HG03045 (cell line): ENCODE measurements around the gene MYOCOS.

Experiments
- ATAC-seq: cut with Tn5 transposase; IDR thresholded peaks from one replicate; pipeline ENCODE4 v1.9.1; 2021; ENCODE audit warnings: mild to moderate bottlenecking, moderate library complexity; ENCODE audit not compliant: unreplicated experiment

Gene MYOCOS

GRCh38 chr1:171623651-171624331 lies 1.7 kb downstream of the MYOCOS start:
- no peak for ATAC-seq

GRCh38 chr1:171625225-171625624 lies 3.2 kb downstream of the MYOCOS start:
- ATAC-seq = no peak

- no peak for ATAC-seq
These were observed 5.0 kb downstream of the MYOCOS start for GRCh38 chr1:171627020-171627419.

DNA sequence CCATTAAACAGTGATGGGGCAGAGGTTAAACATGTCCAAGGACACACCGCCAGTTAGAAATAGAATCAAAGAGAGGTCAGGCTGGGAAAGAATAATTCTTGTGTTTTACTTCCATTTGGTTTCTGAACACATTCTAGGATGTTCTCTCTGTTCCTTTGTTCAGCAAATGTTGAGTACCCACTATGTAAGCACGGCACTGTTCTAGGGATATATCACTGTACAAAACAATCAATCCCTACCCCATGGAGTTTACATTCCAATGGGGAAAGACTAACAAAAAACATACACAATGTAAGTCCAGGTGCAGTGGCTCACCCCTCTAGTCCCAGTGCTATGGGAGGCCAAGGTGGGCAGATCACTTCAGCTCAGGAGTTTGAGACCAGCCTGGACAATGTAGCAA lies 6.2 kb downstream of the MYOCOS start:
- no peak for ATAC-seq

GRCh38 chr1:171635661-171636060 lies 13.6 kb downstream of the MYOCOS start:
- ATAC-seq = no peak

DNA sequence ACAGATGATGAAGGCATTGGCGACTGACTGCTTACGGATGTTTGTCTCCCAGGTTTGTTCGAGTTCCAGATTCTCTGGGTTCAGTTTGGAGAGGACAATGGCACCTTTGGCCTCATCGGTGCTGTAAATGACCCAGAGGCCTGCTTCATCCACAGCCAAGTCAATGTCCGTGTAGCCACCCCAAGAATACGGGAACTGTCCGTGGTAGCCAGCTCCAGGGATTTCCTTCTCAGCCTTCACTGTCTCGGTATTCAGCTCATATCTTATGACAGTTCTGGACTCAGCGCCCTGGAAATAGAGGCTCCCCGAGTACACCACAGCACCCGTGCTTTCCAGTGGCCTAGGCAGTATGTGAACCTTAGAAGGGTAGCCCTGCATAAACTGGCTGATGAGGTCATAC lies 14.1 kb downstream of the MYOCOS start:
- ATAC-seq = no peak

DNA sequence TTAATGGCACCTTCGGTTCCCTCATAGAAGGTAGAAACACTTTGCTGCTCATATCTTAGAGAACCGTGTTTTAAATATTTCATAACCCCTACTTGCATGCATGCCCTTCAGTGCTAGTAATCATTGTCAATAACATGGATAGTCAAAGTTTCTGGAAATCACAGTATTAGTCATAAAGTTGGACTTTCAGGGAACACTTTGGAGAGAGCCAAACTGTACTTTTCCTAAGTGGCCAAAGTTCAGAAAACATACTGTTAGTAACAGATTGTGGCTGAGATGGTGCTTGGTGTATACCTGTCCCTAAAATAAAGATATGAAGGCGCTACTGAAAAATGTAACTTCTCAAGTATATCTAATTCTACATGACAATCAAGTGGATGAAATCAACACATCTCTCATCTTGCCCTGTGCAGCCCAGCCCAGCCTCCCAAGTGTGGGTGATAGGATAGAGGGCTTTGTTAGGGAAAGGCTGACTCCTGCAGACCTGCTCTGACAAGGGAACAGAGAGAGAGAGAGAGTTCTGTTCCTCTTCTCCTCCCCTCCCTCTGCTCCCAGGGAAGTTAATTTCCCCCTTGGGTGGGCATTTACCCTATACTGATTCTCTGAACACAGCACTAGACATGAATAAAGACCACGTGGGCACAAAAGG lies 16.0 kb downstream of the MYOCOS start:
- ATAC-seq = no peak

DNA sequence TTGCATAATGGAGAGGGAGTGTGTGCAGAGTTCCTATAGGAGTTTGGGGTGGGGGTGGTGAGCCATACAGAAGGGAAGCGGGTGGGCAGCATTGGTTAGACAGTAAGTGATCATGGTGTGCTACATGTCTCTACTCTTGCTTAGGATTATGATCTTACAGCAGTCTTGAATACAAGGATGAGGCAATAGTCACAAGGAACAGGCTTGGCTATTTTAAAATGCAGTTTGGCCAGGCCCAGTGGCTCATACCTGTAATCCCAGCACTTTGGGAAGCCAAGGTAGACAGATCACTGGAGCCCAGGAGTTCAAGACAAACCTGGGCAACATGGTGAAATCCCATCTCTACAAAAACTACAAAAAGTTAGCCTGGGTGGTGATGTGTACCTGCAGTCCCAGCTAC lies 18.2 kb downstream of the MYOCOS start:
- no peak for ATAC-seq

DNA sequence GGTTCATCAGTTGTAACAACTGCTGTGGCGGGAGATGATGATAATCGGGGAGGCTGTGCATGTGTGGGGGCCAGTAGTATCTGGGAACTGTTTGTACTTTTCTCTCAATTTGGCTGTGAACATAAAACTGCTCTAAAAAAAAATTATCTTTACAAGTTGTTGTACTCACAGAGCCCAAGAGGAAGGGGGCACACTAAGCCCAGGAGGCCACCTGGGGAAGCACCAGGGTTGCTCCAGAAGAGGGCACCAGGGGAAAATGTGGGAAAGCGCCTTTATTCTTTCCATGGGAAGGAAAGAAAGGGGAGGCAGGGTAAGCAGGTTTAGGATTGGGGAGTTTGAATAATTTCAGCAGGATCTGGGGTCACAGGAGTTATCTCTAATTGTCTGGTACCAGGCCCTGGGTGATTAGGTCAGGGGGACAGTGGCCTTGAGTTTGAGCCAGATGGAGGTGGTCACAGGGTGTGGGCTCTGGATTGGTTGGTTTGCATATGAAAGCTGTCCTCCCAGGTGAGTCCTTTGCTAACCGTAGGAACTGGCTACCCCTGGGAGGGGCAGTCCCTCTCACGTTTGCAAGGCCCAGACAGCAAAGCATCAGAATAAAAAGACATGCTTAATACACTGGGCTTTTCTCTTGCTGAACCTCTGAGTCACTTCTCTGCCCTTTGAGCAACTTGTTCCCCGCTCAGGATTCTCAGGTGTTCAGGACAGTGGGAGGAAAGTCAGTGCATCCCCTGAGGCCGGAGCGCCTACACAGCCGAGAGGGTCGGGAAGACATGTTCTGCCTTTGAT lies 19.2 kb downstream of the MYOCOS start:
- ATAC-seq = no peak

- ATAC-seq = no peak
These were observed 20.2 kb downstream of the MYOCOS start for GRCh38 chr1:171642197-171642596.

DNA sequence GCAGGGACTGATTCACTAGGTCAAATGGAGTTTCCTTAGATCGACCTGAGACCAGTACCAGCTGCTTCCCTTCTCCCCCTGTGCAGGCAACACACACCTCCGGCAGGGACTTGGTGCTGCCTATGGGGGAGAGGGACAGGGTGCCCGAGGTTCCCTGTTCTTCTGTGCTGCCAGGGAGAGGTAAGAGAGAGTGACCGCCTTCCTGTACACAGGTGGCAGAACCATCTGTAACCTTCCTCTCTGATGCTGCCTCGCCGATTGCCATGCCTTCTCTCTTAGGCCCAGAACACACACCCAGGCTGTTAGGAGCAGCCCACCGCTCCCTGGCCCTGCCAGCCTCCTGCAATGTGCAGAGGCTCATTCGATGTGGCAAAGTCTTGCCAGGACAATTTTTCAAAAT lies 21.1 kb downstream of the MYOCOS start:
- ATAC-seq = no peak

DNA sequence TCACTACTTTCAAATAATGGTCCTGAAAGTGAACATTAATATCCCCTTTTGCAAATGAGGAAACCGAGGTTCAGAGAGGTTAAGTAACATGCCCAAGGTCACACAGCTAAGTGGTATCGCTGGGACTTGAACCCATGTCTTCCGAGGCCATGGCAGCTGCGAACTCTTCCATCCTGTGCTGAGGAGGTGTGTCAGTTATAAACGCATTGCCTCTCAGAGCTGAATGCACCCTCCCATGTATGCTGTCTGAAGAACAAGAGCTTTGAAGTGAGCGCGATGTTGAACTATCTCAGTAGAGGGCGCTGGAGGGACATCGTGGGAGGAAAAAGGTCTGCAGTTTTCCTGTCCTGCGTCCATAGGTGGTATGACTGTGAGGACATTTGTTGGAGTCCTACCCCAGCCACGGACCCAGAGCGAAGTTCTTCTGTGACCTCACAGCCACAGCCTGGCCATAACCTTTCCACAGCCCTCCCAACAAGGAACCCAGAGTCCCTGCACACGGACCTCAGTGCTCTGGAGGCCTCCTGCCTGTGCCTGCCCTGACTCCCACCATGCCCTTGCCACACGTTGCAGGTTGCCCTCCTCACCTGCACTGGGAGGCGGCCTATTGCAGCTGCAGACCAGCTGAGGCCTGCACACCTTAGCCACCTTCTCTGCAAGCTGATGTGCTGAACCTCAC lies 22.9 kb downstream of the MYOCOS start:
- ATAC-seq = no peak

GRCh38 chr1:171645553-171646248 lies 23.7 kb downstream of the MYOCOS start:
- no peak for ATAC-seq

- ATAC-seq = no peak
These were observed 24.2 kb downstream of the MYOCOS start for GRCh38 chr1:171646249-171646560.

DNA sequence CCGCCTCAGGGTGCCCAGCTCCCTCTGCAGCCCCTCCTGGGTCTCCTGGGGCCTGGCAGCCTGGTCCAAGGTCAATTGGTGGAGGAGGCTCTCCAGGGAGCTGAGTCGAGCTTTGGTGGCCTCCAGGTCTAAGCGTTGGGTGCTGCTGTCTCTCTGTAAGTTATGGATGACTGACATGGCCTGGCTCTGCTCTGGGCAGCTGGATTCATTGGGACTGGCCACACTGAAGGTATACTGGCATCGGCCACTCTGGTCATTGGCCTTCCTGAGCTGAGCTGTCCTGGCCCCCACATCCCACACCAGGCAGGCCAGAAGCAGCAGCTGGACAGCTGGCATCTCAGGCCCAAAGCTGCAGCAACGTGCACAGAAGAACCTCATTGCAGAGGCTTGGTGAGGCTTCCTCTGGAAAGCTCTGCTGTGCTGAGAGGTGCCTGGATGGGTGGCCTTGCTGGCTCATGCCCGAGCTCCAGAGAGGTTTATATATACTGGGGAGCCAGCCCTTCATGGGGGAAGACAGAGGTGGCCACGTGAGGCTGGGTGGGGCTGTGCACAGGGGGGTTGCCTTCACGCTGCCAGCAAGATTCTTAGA lies 30.3 kb downstream of the MYOCOS start, which contains the start of gene MYOC:
Gene MYOC (minus strand): TSS at position 455 of the 589 bp plus-strand sequence. CDS start 77 bp downstream, at position 378.
- ATAC-seq = no peak

DNA sequence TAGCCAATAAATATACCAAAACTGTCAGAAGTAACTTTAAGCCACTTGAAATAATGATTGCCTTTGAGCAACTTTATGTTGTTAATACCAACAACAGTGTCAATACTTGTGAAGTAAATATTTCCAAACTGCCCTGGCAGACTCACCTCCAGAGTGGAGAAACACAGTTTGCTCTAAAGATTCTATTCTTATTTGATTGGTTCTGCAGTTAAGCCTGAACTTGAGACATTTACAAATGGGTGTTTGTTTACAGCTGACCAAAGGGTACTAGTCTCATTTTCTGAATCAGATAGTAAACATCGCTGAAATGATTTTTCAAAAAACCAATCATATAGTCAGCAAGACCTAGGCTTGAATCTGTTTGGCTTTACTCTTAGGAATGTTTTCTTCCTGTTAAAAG lies 31.8 kb downstream of the MYOCOS start:
- ATAC-seq = no peak

- no peak for ATAC-seq
These were observed 32.3 kb downstream of the MYOCOS start for GRCh38 chr1:171654201-171654941.

DNA sequence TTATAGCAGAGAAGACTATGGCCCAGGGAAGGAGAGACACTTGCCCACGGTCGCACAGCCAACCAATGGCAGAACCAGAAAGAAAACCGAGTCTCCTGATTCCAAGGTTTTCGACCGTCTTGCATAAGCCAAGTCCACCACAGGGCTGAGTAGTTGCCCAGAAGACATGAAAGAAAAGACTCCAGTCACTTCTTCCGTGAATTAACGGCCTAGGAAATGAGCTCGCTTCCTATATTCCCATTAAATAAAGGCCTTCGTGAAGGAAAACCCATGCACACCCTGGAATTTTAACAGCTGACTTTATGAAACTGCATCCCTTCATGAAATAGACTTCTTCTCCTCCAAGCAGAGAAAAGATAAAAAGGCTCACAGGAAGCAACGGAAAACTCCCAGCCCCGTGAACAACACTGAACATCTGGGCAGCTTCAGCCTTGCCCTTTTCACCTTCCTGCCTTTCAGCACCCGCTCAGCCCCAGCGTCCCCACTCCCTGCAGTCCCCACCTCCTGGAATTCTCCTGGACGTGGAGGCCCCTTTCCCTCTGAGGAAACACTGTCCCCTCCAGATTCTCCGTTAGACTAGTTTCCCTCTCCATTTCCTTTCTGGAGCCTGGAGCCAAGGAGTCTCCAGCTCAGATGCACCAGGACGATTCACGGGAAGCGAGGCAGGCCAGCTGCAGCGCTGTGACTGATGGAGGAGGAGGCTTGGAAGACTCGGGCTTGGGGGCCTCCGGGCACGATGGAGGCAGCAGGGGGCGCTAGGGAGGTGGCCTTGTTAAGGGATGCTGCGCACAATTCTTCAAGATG lies 33.1 kb downstream of the MYOCOS start:
- ATAC-seq = peak; percentile 57

DNA sequence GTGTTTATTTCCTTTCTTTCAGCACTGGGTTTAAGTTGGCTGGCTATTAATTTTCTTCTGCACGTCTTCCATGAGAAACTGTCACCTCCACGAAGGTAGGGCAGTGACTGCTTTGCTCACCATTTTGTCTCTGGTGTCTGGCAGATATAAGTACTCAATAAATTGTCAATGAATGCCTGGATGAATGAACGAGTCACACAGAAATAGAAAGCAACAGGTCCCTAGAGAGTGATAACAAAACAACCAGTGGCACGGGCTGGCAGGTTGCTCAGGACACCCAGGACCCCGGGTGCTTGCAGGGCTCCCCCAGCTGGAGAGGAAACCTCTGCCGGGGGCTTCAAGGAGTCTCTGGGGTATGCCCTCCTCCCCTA lies 33.7 kb downstream of the MYOCOS start:
- no peak for ATAC-seq
